NCI-H146 treated with DMSO at 0.1 percent for 48 hours (cell line): ENCODE measurements around the gene SKI.

Experiments
- DNase-seq: peaks from one replicate; lab custom pipeline; 2025; ENCODE audit not compliant: unreplicated experiment; lab: John Stamatoyannopoulos, UW

Gene SKI

GRCh38 chr1:2304921-2305681, 77.0 kb downstream of the SKI start:
- no peak for DNase-seq

- DNase-seq, result no peak
These were observed 78.2 kb downstream of the SKI start for GRCh38 chr1:2306151-2306978.

GRCh38 chr1:2307064-2307605, 79.0 kb downstream of the SKI start:
- DNase-seq, result no peak

- DNase-seq, result no peak
These were observed 79.9 kb downstream of the SKI start for GRCh38 chr1:2307972-2308371.

- DNase-seq, result no peak
These were observed 80.7 kb downstream of the SKI start for GRCh38 chr1:2308844-2309243.

- DNase-seq, result no peak
These were observed 82.4 kb downstream of the SKI start for GRCh38 chr1:2310332-2311183.

- DNase-seq, result no peak
These were observed 83.3 kb downstream of the SKI start for GRCh38 chr1:2311184-2312032.

- no peak for DNase-seq
These were observed 84.0 kb downstream of the SKI start for GRCh38 chr1:2312160-2312514.

GRCh38 chr1:2312515-2313301, 84.6 kb downstream of the SKI start:
- DNase-seq, result no peak

GRCh38 chr1:2313651-2314261, 85.6 kb downstream of the SKI start:
- no peak for DNase-seq

GRCh38 chr1:2314273-2314802, 86.2 kb downstream of the SKI start:
- DNase-seq, result no peak

GRCh38 chr1:2314803-2315673, 86.9 kb downstream of the SKI start:
- DNase-seq, result no peak

GRCh38 chr1:2315674-2316450, 87.7 kb downstream of the SKI start:
- DNase-seq, result no peak

GRCh38 chr1:2316451-2316961, 88.4 kb downstream of the SKI start:
- no peak for DNase-seq

- no peak for DNase-seq
These were observed 89.3 kb downstream of the SKI start for GRCh38 chr1:2317230-2318065.
